Measurements from ENCODE around the gene KCNE5.
"Not testable (repeated sequence)": the region's sequence is repeated elsewhere in the genome, so short reads cannot be mapped to it uniquely, and the experiment has no call there.

Gene KCNE5, protein sequence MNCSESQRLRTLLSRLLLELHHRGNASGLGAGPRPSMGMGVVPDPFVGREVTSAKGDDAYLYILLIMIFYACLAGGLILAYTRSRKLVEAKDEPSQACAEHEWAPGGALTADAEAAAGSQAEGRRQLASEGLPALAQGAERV

GRCh38 chrX:109624641-109625616 lies at the start of gene KCNE5:
Gene KCNE5 (minus strand): TSS chrX:109625172. CDS start chrX:109625020, 152 bp downstream.
- DNase-seq, result no peak

DNA sequence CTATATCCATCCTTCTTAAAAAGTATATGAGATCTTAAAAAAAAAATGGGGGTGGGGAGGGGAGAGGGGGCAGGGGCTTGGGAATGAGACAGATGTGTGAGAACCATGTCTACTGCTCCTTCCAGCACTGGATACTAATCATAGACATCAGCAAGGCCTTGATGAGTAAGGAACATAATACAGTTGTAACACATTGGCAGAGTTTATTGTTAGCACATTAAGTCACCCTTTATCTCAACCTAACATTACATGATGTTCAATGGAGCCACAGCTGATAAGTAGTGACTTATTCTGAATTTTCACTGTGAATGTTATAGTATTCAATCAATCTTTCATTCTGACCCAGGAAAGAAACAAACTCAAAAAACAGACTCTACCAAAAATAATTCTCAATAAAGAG lies 47.3 kb upstream of the KCNE5 start:
- no peak for DNase-seq

DNA sequence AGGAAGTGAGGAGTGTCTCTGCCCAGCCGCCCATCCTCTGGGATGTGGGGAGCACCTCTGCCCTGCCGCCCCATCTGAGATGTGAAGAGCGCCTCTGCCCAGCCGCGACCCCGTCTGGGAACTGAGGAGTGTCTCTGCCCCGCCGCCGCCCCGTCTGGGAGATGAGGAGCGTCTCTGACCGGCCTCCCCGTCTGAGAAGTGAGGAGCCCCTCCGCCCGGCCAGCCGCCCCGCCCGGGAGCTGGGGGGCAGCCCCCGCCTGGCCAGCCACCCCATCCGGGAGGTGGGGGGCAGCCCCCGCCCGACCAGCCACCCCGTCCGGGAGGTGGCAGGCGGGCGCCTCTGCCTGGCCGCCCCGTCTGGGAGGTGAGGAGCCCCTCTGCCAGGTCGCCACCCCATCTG lies 46.2 kb upstream of the KCNE5 start:
- DNase-seq, result not testable (repeated sequence)

GRCh38 chrX:109667986-109668385 lies 43.0 kb upstream of the KCNE5 start:
- no peak for DNase-seq

GRCh38 chrX:109660435-109661143 lies 35.6 kb upstream of the KCNE5 start:
- DNase-seq, result no peak

- no peak for DNase-seq
Measured at GRCh38 chrX:109658391-109658790, 33.4 kb upstream of the KCNE5 start.

DNA sequence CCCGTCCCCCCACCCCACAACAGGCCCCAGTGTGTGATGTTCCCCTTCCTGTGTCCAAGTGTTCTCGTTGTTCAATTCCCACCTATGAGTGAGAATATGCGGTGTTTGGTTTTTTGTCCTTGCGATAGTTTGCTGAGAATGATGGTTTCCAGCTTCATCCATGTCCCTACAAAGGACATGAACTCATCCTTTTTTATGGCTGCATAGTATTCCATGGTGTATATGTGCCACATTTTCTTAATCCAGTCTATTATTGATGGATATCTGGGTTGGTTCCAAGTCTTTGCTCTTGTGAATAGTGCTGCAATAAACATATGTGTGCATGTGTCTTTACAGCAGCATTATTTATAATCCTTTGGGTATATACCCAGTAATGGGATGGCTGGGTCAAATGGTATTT lies 32.4 kb upstream of the KCNE5 start:
- DNase-seq, result not testable (repeated sequence)

DNA sequence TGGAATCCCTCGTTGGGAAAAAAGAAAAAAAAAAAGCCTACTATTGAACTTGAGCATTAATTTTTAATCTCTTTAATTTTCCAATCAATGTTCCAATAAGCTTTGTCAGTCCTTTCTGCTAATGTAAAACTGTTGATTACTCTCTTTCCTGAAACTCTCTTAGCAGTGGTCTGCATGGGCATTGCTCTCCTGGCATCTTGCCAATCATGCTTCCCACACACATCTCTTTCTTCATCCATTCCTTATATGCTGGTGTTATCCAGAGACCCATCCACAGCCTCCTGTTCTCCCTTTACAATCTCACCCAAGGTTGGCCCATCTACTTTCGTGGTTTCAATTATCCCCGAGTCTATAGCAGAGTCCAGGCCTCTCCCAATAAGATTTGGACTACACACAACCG lies 31.8 kb upstream of the KCNE5 start:
- no peak for DNase-seq

- DNase-seq, result no peak
Measured at GRCh38 chrX:109655502-109656201, 30.7 kb upstream of the KCNE5 start.

- no peak for DNase-seq
Measured at GRCh38 chrX:109654516-109655109, 29.6 kb upstream of the KCNE5 start.

GRCh38 chrX:109644671-109645070 lies 19.7 kb upstream of the KCNE5 start:
- DNase-seq, result not testable (repeated sequence)

- no peak for DNase-seq
Measured at GRCh38 chrX:109643687-109644086, 18.7 kb upstream of the KCNE5 start.

DNA sequence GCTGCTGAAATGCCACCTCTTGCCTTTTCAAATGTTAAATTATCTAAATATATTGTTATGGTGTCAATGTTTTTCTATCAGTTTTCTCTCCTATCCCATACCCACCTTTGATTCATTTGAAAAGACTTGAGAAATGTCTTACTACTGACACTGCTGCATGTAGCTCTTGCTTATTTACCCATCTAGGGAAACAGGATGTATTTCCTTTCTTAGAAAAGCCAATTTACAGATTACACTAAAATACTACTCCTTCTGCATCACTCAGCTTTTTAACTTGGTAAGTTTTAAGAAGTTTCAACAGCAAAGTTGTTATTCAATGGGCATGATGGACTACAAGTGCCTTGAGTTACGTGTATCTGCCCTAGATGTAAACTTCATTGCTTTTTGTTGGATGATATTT lies 13.2 kb upstream of the KCNE5 start:
- DNase-seq, result no peak

DNA sequence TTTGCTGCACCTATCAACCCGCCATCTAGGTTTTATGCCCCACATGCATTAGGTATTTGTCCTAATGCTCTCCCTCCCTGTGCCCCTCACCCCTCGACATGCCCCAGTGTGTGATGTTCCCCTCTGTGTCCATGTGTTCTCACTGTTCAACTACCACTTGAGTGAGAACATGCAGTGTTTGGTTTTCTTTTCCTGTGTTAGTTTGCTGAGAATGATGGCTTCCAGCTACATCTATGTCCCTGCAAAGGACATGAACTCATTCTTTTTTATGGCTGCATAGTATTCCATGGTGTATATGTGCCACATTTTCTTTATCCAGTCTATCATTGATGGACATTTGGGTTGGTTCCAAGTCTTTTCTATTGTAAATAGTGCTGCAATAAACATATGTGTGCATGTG lies 12.5 kb upstream of the KCNE5 start:
- DNase-seq, result not testable (repeated sequence)

DNA sequence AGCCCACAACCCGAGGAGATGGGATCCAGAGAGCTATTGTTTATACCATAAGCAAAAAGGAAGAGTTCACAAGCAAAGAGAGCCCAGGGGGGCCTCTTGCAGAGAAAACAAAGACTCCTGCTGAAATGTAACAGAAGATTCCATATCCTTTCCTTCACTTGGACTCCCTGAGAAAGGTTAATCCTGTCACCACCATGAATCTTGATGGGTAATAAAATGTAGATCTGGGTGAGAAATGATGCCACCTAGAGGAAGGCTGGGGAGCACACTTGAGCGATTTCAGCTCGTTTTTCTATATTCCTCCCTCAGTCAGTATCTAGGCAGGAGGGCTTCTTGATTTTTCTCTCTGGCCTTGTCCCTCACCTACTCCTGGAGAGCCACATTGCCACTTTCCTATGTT lies 10.2 kb upstream of the KCNE5 start:
- no peak for DNase-seq

DNA sequence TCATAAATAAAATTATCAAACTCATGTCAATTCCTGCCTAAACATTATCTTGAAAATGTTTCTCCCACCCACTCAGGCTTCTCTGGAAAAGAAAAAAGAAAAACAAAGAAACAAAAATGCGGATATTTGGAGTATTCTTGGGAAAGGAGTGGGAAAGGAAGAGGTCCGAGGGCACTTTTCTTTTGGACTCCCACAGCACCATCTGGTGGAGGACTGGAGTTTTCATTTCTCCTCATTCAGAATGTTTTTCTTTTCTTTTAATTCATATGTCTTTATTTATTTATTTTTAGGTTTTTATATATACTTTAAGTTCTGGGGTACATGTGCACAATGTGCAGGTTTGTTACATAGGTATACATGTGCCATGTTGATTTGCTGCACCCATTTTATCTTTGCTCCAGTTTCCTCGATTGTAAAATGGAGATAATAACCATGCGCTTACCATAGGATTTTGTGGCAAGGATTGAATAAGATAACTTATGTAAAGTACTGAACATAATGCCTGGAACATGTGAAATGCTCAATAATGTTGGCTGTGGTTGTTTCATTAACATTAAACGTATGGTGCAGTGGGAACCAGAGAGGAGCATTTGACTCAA lies 8.0 kb upstream of the KCNE5 start:
- no peak for DNase-seq

DNA sequence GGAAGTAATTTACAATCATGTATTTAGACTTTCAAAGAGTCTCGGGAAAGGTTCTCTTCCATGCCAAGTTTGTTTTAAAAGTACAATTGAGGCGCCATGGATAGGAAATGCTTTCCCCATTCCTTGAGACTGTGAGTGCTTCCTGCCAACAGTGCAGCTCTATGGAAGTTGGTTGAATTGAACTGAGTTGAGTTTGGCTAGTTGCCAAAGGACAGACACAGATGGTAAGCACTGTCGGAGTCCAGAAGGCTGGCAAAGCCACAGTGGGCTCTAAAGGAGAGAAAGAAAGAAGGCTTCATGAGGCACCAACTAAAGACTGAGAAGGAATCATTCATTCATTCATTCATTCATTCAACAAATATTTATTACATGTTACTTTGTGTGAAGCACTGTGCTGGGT lies 4.3 kb upstream of the KCNE5 start:
- DNase-seq, result no peak

DNA sequence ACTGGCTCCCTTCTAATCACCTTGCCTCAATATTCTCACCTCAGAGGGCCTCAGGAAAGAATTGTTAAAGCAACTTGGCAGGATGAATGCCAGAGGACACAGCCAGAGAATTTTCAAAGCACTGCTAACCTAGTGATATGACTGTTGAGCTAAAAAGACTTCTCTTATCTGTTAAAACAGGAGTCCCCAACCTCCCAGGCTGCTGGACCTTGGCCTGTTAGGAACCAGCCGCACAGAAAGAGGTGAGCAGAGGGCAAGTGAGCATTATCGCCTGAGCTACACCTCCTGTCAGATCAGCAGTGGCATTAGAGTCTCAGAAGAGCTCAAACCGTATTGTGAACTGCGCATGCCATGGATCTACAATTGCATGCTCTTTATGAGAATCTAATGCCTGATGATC lies 1.7 kb upstream of the KCNE5 start:
- no peak for DNase-seq

DNA sequence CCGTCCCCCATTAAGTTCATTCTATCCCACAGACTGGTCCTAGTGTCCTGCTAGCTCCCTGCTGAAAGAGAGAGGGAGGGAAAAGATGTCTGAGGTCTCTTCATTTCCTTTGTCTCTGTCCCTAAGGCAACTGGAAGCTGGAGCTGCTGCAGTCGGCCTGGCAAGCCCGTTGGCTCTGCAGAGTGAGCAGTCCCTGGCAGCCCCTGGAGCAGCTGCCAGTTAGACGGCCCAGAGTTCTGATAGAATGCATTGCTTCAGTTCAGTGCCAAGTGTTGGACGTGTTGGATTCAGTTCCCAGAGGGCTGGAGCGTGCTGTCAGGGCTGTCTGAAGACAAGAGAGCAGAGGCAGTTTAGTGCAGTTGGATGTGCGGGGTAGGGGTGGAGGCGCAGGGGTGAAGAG lies 975 bp downstream of the KCNE5 start:
- DNase-seq, result no peak

DNA sequence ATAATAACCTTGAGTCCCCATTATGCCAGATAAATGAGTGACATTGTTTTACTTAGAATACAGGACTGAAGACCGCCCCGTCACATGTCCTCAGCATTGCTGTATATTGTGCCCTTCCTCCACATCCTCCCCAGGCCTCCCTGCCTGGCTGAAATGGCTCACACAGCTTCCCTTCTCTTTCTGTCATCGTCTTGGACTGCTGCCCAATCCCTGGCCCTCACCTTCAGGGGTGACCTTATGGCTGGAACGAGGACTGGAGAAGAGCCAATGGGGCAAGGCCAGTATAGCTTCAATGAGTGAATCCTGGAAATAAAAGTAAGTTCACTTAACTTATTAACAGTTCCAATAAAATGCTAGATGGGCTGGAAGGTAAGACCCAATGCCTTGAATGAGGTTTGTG lies 2.7 kb downstream of the KCNE5 start:
- no peak for DNase-seq

GRCh38 chrX:109619771-109620170 lies 5.2 kb downstream of the KCNE5 start:
- DNase-seq, result no peak

DNA sequence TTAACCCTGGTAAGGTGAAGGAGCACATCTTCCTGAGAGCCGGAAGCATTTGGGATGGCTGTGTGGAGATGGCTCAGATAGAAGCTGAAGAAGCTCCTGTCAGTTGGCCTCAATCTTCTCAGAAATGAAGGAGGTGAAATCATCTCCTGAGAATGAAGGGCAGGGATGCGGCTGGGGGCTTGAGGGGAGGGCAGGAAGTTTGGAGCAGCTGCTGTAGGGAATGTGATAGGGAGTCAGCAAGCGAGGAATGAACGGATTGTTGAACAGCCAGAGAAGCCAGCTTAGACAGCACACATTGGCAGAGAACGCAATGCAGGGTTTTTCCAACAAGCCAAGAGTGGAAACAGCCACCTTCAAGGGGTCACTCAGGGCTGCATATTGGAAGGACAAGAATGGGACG lies 10.0 kb downstream of the KCNE5 start:
- no peak for DNase-seq
